ENCODE measurements around the gene PAH. TPM values are rescaled to one million over a fixed set of nuclear protein-coding genes. Genes with fewer than 3 reads are reported as not detected.
A peak's percentile ranks its signal among the peaks of the same experiment; 100 is the strongest.

Gene PAH
- total RNA-seq, 1 experiment from 2014 or later: 5.7 TPM

GRCh38 chr12:102883204-102883799 is 33.7 kb downstream of the PAH start:
- ChIA-PET CTCF (interaction anchor here (0.6 to 1.9 kb wide), 26 partner anchors 9 to 943 kb away, joined by 3 to 54 read pairs (median 4); partner anchors contain the start of genes PAH and STAB2), POLR2A (interaction anchor here (0.9 kb wide), 1 partner anchor 9 kb away, joined by 4 read pairs; no protein-coding TSS in a partner anchor)
- Mint-ChIP-seq H3K27ac (no peak overlapping the region), H3K4me1 (peaks cover 3% of the 10 kb centered on the region; the same call in 1 of the 2 replicates), H3K9me3 (no peaks in the 10 kb centered on the region), H3K27me3 (ENCODE audit: low read depth) (no peaks in the 10 kb centered on the region), H3K36me3 (no peaks in the 10 kb centered on the region), H3K4me3 (no peak overlapping the region)
- ATAC-seq: peak; percentile 83
- TF ChIP-seq CTCF (IDR thresholded peaks at IDR 0.05) (peak; percentile 77), ZNF416 (CRISPR knock-in tag; IDR thresholded peaks at IDR 0.05) (no peak)
- DNase-seq (ENCODE audit: low spot score): peak; percentile 77

- H3K27ac Mint-ChIP-seq: no peak overlapping the region
- no peaks in the 10 kb centered on the region for H3K9me3 Mint-ChIP-seq
- ChIA-PET CTCF (interaction anchor here (1.6 kb wide), 1 partner anchor 668 kb away, joined by 3 read pairs; no protein-coding TSS in a partner anchor), POLR2A (no interaction called here)
- DNase-seq (ENCODE audit: low spot score): no peak
- H3K36me3 Mint-ChIP-seq: no peaks in the 10 kb centered on the region
- H3K4me3 Mint-ChIP-seq: no peak overlapping the region
- ATAC-seq: no peak
- no peak for TF ChIP-seq TCF7 (CRISPR knock-in tag; IDR thresholded peaks at IDR 0.05; ENCODE audit: low read depth)
- peak; percentile 96 for TF ChIP-seq HMGA2 (CRISPR knock-in tag; IDR thresholded peaks at IDR 0.05)
- TF ChIP-seq JAZF1 (CRISPR knock-in tag; IDR thresholded peaks at IDR 0.05): no peak
- H3K4me1 Mint-ChIP-seq: peaks cover 3% of the 10 kb centered on the region; the same call in 1 of the 2 replicates
- no peaks in the 10 kb centered on the region for H3K27me3 Mint-ChIP-seq (ENCODE audit: low read depth)
Observed at GRCh38 chr12:102880783-102881182, 36.3 kb downstream of the PAH start.

GRCh38 chr12:102879144-102879763 is 37.8 kb downstream of the PAH start:
- peaks cover 3% of the 10 kb centered on the region; the same call in 1 of the 2 replicates for H3K4me1 Mint-ChIP-seq
- POLR2A ChIA-PET: interaction anchor here (0.9 to 1.0 kb wide), 2 partner anchors 9 to 13 kb away, joined by 4 to 7 read pairs; no protein-coding TSS in a partner anchor

GRCh38 chr12:102876883-102877282 is 40.2 kb downstream of the PAH start:
- Mint-ChIP-seq H3K27ac (no peak overlapping the region), H3K27me3 (ENCODE audit: low read depth) (no peaks in the 10 kb centered on the region), H3K4me3 (no peak overlapping the region), H3K4me1 (0 out of 2 replicates have a peak, but pooled peaks cover 3% of the 10 kb centered on the region), H3K9me3 (no peaks in the 10 kb centered on the region), H3K36me3 (no peaks in the 10 kb centered on the region)
- DNase-seq (ENCODE audit: low spot score): peak; percentile 65
- peak; percentile 53 for ATAC-seq
- POLR2A ChIA-PET: no interaction called here
- TF ChIP-seq HMGA2 (CRISPR knock-in tag; IDR thresholded peaks at IDR 0.05) (no peak), CREM (CRISPR knock-in tag; IDR thresholded peaks at IDR 0.05) (no peak), ZNF138 (CRISPR knock-in tag; conservative IDR thresholded peaks at IDR 0.05) (no peak), TCF7 (CRISPR knock-in tag; IDR thresholded peaks at IDR 0.05; ENCODE audit: low read depth) (no peak), ZBTB21 (CRISPR knock-in tag; IDR thresholded peaks at IDR 0.05; ENCODE audit: borderline replicate concordance) (no peak), ATF3 (CRISPR knock-in tag; conservative IDR thresholded peaks at IDR 0.05) (no peak), EMX1 (CRISPR knock-in tag; IDR thresholded peaks at IDR 0.05) (no peak)
- CTCF ChIA-PET: no interaction called here

More at GRCh38 chr12:102879144-102879763, 37.8 kb downstream of the PAH start:
- Mint-ChIP-seq H3K36me3 (no peaks in the 10 kb centered on the region), H3K4me3 (no peak overlapping the region; the same call in 1 of the 2 replicates), H3K27ac (no peak overlapping the region), H3K9me3 (no peaks in the 10 kb centered on the region), H3K27me3 (ENCODE audit: low read depth) (no peaks in the 10 kb centered on the region)
- ATAC-seq: peak; percentile 91
- TF ChIP-seq EMX1 (CRISPR knock-in tag; IDR thresholded peaks at IDR 0.05) (no peak), CTCF (IDR thresholded peaks at IDR 0.05) (peak; percentile 45), OVOL2 (CRISPR knock-in tag; IDR thresholded peaks at IDR 0.05; ENCODE audit: borderline replicate concordance) (no peak), ATF1 (CRISPR knock-in tag; IDR thresholded peaks at IDR 0.05) (0 out of 2 replicates have a peak, but pooled peaks have one; percentile 24), ZNF416 (CRISPR knock-in tag; IDR thresholded peaks at IDR 0.05) (no peak)
- DNase-seq (ENCODE audit: low spot score): peak; percentile 51
- CTCF ChIA-PET: interaction anchor here (0.6 to 1.7 kb wide), 33 partner anchors 9 to 973 kb away, joined by 3 to 30 read pairs (median 3); no protein-coding TSS in a partner anchor
